Measurements from ENCODE around the gene MMP24. TPM values are rescaled to one million over a fixed set of nuclear protein-coding genes. Genes with fewer than 3 reads are reported as not detected.
A peak's percentile ranks its signal among the peaks of the same experiment; 100 is the strongest.

MMP24 gene
- total and polyA plus RNA-seq, 2 donors from 2014 or later: 10.7 to 12.4 TPM

GRCh38 chr20:35320396-35321126, 94.1 kb downstream of the MMP24 start:
- H3K9ac ChIP-seq (ENCODE audit: low read length in 3 of 3): no peak overlapping the region

GRCh38 chr20:35325401-35325800, 98.9 kb downstream of the MMP24 start:
- H3K4me1 ChIP-seq (ENCODE audit: control insufficient read depth in 2 of 3, insufficient read depth in 2 of 3, low read depth in 1 of 3, low read length in 3 of 3): peaks cover 0 to 10% (median 6%) of the 10 kb centered on the region in 3 donors
- no peaks in the 10 kb centered on the region for H3K27me3 ChIP-seq (ENCODE audit: control insufficient read depth, insufficient read depth, low read length)
- H3K9me3 ChIP-seq (ENCODE audit: control insufficient read depth in 2 of 3, insufficient read depth in 1 of 3, low read length in 3 of 3): no peaks in the 10 kb centered on the region
- TF ChIP-seq CTCF (IDR thresholded peaks at IDR 0.05; ENCODE audit: borderline replicate concordance, extremely low read depth, insufficient read depth): no peak
- H3K27ac ChIP-seq (ENCODE audit: low read depth in 2 of 2, low read length in 2 of 2): no peak overlapping the region
- FAIRE-seq (no peak), DNase-seq (no peak)
- H3K9ac ChIP-seq (ENCODE audit: low read length in 3 of 3): no peak overlapping the region
- H3K36me3 ChIP-seq (ENCODE audit: control insufficient read depth in 2 of 3, insufficient read depth in 3 of 3, low read length in 3 of 3): no peaks in the 10 kb centered on the region
- no peak overlapping the region for H3K4me3 ChIP-seq (ENCODE audit: low read length in 3 of 3)
- intact Hi-C loops (cut with DNase I): no loop called here

More at GRCh38 chr20:35320396-35321126, 94.1 kb downstream of the MMP24 start:
- H3K9me3 ChIP-seq (ENCODE audit: control insufficient read depth in 2 of 3, insufficient read depth in 1 of 3, low read length in 3 of 3): no peaks in the 10 kb centered on the region
- peak in 3 of 5 donors; percentile 50 to 55 (median 53) for DNase-seq
- H3K4me3 ChIP-seq (ENCODE audit: low read length in 3 of 3): no peak overlapping the region
- no peak overlapping the region for H3K27ac ChIP-seq (ENCODE audit: low read depth in 2 of 2, low read length in 2 of 2)
- peaks cover 0 to 4% (median 0%) of the 10 kb centered on the region in 3 donors for H3K36me3 ChIP-seq (ENCODE audit: control insufficient read depth in 2 of 3, insufficient read depth in 3 of 3, low read length in 3 of 3)
- no peak for FAIRE-seq
- H3K4me1 ChIP-seq (ENCODE audit: control insufficient read depth in 2 of 3, insufficient read depth in 2 of 3, low read depth in 1 of 3, low read length in 3 of 3): peaks cover 0 to 20% (median 7%) of the 10 kb centered on the region in 3 donors
- H3K27me3 ChIP-seq (ENCODE audit: control insufficient read depth, insufficient read depth, low read length): no peaks in the 10 kb centered on the region
- TF ChIP-seq CTCF (IDR thresholded peaks at IDR 0.05; ENCODE audit: borderline replicate concordance, extremely low read depth, insufficient read depth): no peak
- intact Hi-C loops (cut with DNase I): no loop called here

- Histone ChIP-seq H3K27me3 (ENCODE audit: control insufficient read depth, insufficient read depth, low read length) (no peaks in the 10 kb centered on the region), H3K9ac (ENCODE audit: low read length in 3 of 3) (no peak overlapping the region), H3K27ac (ENCODE audit: low read depth in 2 of 2, low read length in 2 of 2) (no peak overlapping the region), H3K9me3 (ENCODE audit: control insufficient read depth in 2 of 3, insufficient read depth in 1 of 3, low read length in 3 of 3) (no peaks in the 10 kb centered on the region), H3K36me3 (ENCODE audit: control insufficient read depth in 2 of 3, insufficient read depth in 3 of 3, low read length in 3 of 3) (no peaks in the 10 kb centered on the region), H3K4me1 (ENCODE audit: control insufficient read depth in 2 of 3, insufficient read depth in 2 of 3, low read depth in 1 of 3, low read length in 3 of 3) (peaks cover 0 to 10% (median 6%) of the 10 kb centered on the region in 3 donors), H3K4me3 (ENCODE audit: low read length in 3 of 3) (no peak overlapping the region)
- FAIRE-seq (no peak), DNase-seq (peak in 3 of 5 donors; percentile 23 to 67 (median 53))
- no peak for TF ChIP-seq CTCF (IDR thresholded peaks at IDR 0.05; ENCODE audit: borderline replicate concordance, extremely low read depth, insufficient read depth)
- intact Hi-C loops (cut with DNase I): no loop called here
Observed at GRCh38 chr20:35326021-35326739, 99.7 kb downstream of the MMP24 start.

Other genes starting within 250 kb of the MMP24 start
- gene TRPC4AP, start 133.9 kb upstream of the MMP24 start, total RNA-seq: 51.2 TPM
- gene TRPC4AP, start 133.9 kb upstream of the MMP24 start, polyA plus RNA-seq (ENCODE audit: insufficient read depth, low read depth, low replicate concordance): 36.5 TPM
- 30.0 TPM for gene EDEM2, start 79.4 kb upstream of the MMP24 start, total RNA-seq
- gene EDEM2, start 79.4 kb upstream of the MMP24 start, polyA plus RNA-seq (ENCODE audit: insufficient read depth, low read depth, low replicate concordance): 27.1 TPM
- 24.5 TPM for gene PROCR, start 54.6 kb upstream of the MMP24 start, total RNA-seq
- 20.7 TPM for gene PROCR, start 54.6 kb upstream of the MMP24 start, polyA plus RNA-seq (ENCODE audit: insufficient read depth, low read depth, low replicate concordance)
- gene MMP24OS, start 51.4 kb downstream of the MMP24 start, total RNA-seq: 127 TPM
- gene MMP24OS, start 51.4 kb downstream of the MMP24 start, polyA plus RNA-seq (ENCODE audit: insufficient read depth, low read depth, low replicate concordance): 248 TPM
- 114 TPM for gene EIF6, start 58.1 kb downstream of the MMP24 start, total RNA-seq
- gene EIF6, start 58.1 kb downstream of the MMP24 start, polyA plus RNA-seq (ENCODE audit: insufficient read depth, low read depth, low replicate concordance): 254 TPM
- gene FAM83C, start 65.7 kb downstream of the MMP24 start, total RNA-seq: not detected
- not detected for gene FAM83C, start 65.7 kb downstream of the MMP24 start, polyA plus RNA-seq (ENCODE audit: insufficient read depth, low read depth, low replicate concordance)
- 50.3 TPM for gene UQCC1, start 185.3 kb downstream of the MMP24 start, total RNA-seq
- 49.6 TPM for gene UQCC1, start 185.3 kb downstream of the MMP24 start, polyA plus RNA-seq (ENCODE audit: insufficient read depth, low read depth, low replicate concordance)
- gene GDF5, start 211.5 kb downstream of the MMP24 start, total RNA-seq: 0.66 TPM
- gene GDF5, start 211.5 kb downstream of the MMP24 start, polyA plus RNA-seq (ENCODE audit: insufficient read depth, low read depth, low replicate concordance): not detected
- 25.2 TPM for gene CEP250, start 228.9 kb downstream of the MMP24 start, total RNA-seq
- gene CEP250, start 228.9 kb downstream of the MMP24 start, polyA plus RNA-seq (ENCODE audit: insufficient read depth, low read depth, low replicate concordance): 4.9 TPM

Data from kidney (tissue), 14 donors.